Measurements from ENCODE around the gene FAM120C. TPM values are rescaled to one million over a fixed set of nuclear protein-coding genes. Genes with fewer than 3 reads are reported as not detected.
A peak's percentile ranks its signal among the peaks of the same experiment; 100 is the strongest.

Gene FAM120C
- total and polyA plus RNA-seq, 7 experiments from 2014 or later = 8.0 to 24.7 (median 15.1) TPM

DNA sequence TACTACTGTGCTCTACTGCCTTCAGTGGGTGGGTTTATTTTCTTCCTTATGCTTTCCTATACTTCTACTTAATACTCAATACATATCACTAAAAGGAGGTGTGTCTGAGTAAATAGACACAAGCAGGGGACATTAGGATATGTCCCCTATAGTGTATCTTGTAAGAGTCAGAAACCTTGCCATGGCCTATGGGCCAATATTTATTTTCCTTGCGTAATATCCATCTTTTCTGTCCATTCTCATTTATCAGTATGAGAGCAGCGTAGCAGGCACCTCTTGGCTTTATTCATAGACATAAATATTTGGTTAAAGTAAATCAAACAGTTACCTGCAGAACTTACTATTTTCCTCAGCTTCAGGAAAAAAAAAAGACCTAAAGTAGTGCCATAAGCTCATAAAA is 92.2 kb downstream of the FAM120C start:
- POLR2A ChIA-PET = no interaction called here
- Mint-ChIP-seq H3K36me3 (peaks cover 0 to 7% (median 2%) of the 10 kb centered on the region in 5 donors), H3K4me1 (no peaks in the 10 kb centered on the region)

GRCh38 chrX:54089191-54089590 is 93.9 kb downstream of the FAM120C start:
- DNase-seq = no peak
- Histone ChIP-seq H3K27ac (ENCODE audit: low read depth, low read length) (no peak overlapping the region), H3K4me1 (ENCODE audit: control insufficient read depth in 2 of 2, insufficient read depth in 2 of 2, low read length in 2 of 2) (no peaks in the 10 kb centered on the region), H3K27me3 (ENCODE audit: control insufficient read depth in 2 of 2, insufficient read depth in 2 of 2, low read length in 2 of 2) (no peaks in the 10 kb centered on the region), H3K4me3 (ENCODE audit: low read length) (no peak overlapping the region), H3K36me3 (ENCODE audit: control insufficient read depth in 2 of 3, insufficient read depth in 3 of 3, low read length in 3 of 3) (peaks cover 0 to 3% (median 0%) of the 10 kb centered on the region in 3 experiments), H3K9me3 (ENCODE audit: control insufficient read depth in 2 of 3, low read length in 3 of 3) (no peaks in the 10 kb centered on the region)
- no peak overlapping the region for H3K4me3 Mint-ChIP-seq
- intact Hi-C loops (cut with micrococcal nuclease) = no loop called here
- H3K27ac Mint-ChIP-seq = no peak overlapping the region
- H3K9me3 Mint-ChIP-seq = peaks cover 0 to 2% (median 0%) of the 10 kb centered on the region in 11 donors
- no peaks in the 10 kb centered on the region for H3K4me1 Mint-ChIP-seq
- no peaks in the 10 kb centered on the region for H3K27me3 Mint-ChIP-seq
- POLR2A ChIA-PET = no interaction called here
- no peak for ATAC-seq
- CTCF ChIA-PET = no interaction called here
- H3K36me3 Mint-ChIP-seq = peaks cover 0 to 22% (median 2%) of the 10 kb centered on the region in 5 donors

More for the DNA sequence above, 92.2 kb downstream of the FAM120C start:
- Histone ChIP-seq H3K36me3 (ENCODE audit: control insufficient read depth in 2 of 3, insufficient read depth in 3 of 3, low read length in 3 of 3) (no peaks in the 10 kb centered on the region), H3K27me3 (ENCODE audit: control insufficient read depth in 2 of 2, insufficient read depth in 2 of 2, low read length in 2 of 2) (no peaks in the 10 kb centered on the region), H3K9me3 (ENCODE audit: control insufficient read depth in 2 of 3, low read length in 3 of 3) (no peaks in the 10 kb centered on the region), H3K4me3 (ENCODE audit: low read length) (no peak overlapping the region), H3K27ac (ENCODE audit: low read depth, low read length) (no peak overlapping the region), H3K4me1 (ENCODE audit: control insufficient read depth in 2 of 2, insufficient read depth in 2 of 2, low read length in 2 of 2) (no peaks in the 10 kb centered on the region)
- DNase-seq (no peak), ATAC-seq (no peak)
- intact Hi-C loops (cut with micrococcal nuclease) = no loop called here
- Mint-ChIP-seq H3K27ac (no peak overlapping the region), H3K9me3 (no peaks in the 10 kb centered on the region), H3K4me3 (no peak overlapping the region), H3K27me3 (no peaks in the 10 kb centered on the region)
- CTCF ChIA-PET = no interaction called here

GRCh38 chrX:54087661-54088060 is 95.4 kb downstream of the FAM120C start:
- DNase-seq (no peak), ATAC-seq (no peak)
- Histone ChIP-seq H3K27ac (ENCODE audit: low read depth, low read length) (no peak overlapping the region), H3K9me3 (ENCODE audit: control insufficient read depth in 2 of 3, low read length in 3 of 3) (no peaks in the 10 kb centered on the region), H3K36me3 (ENCODE audit: control insufficient read depth in 2 of 3, insufficient read depth in 3 of 3, low read length in 3 of 3) (peaks cover 0 to 5% (median 0%) of the 10 kb centered on the region in 3 experiments), H3K27me3 (ENCODE audit: control insufficient read depth in 2 of 2, insufficient read depth in 2 of 2, low read length in 2 of 2) (no peaks in the 10 kb centered on the region), H3K4me1 (ENCODE audit: control insufficient read depth in 2 of 2, insufficient read depth in 2 of 2, low read length in 2 of 2) (no peaks in the 10 kb centered on the region), H3K4me3 (ENCODE audit: low read length) (no peak overlapping the region)
- peaks cover 0 to 22% (median 2%) of the 10 kb centered on the region in 5 donors for H3K36me3 Mint-ChIP-seq
- peaks cover 0 to 2% (median 0%) of the 10 kb centered on the region in 11 donors for H3K9me3 Mint-ChIP-seq
- no peaks in the 10 kb centered on the region for H3K4me1 Mint-ChIP-seq
- intact Hi-C loops (cut with micrococcal nuclease) = no loop called here
- H3K27me3 Mint-ChIP-seq = no peaks in the 10 kb centered on the region
- ChIA-PET POLR2A (no interaction called here), CTCF (interaction anchor here (0.7 kb wide), 1 partner anchor 40 kb away, joined by 4 read pairs; no protein-coding TSS in a partner anchor)
- no peak overlapping the region for H3K4me3 Mint-ChIP-seq
- H3K27ac Mint-ChIP-seq = peak overlapping the region in 2 of 9 donors; percentile 0 to 51

- Mint-ChIP-seq H3K27me3 (no peaks in the 10 kb centered on the region), H3K36me3 (peaks cover 0 to 22% (median 2%) of the 10 kb centered on the region in 5 donors), H3K9me3 (peaks cover 0 to 2% (median 0%) of the 10 kb centered on the region in 11 donors), H3K27ac (no peak overlapping the region), H3K4me3 (no peak overlapping the region), H3K4me1 (no peaks in the 10 kb centered on the region)
- DNase-seq (no peak), ATAC-seq (no peak)
- Histone ChIP-seq H3K27ac (ENCODE audit: low read depth, low read length) (no peak overlapping the region), H3K4me1 (ENCODE audit: control insufficient read depth in 2 of 2, insufficient read depth in 2 of 2, low read length in 2 of 2) (no peaks in the 10 kb centered on the region), H3K27me3 (ENCODE audit: control insufficient read depth in 2 of 2, insufficient read depth in 2 of 2, low read length in 2 of 2) (no peaks in the 10 kb centered on the region), H3K4me3 (ENCODE audit: low read length) (no peak overlapping the region), H3K9me3 (ENCODE audit: control insufficient read depth in 2 of 3, low read length in 3 of 3) (no peaks in the 10 kb centered on the region), H3K36me3 (ENCODE audit: control insufficient read depth in 2 of 3, insufficient read depth in 3 of 3, low read length in 3 of 3) (peaks cover 0 to 5% (median 0%) of the 10 kb centered on the region in 3 experiments)
- POLR2A ChIA-PET = no interaction called here
- intact Hi-C loops (cut with micrococcal nuclease) = no loop called here
- CTCF ChIA-PET = no interaction called here
Measured at GRCh38 chrX:54085666-54086065, 97.4 kb downstream of the FAM120C start.

- CTCF ChIA-PET = no interaction called here
- intact Hi-C loops (cut with micrococcal nuclease) = no loop called here
- H3K27ac Mint-ChIP-seq = no peak overlapping the region
- H3K4me1 ChIP-seq (ENCODE audit: control insufficient read depth in 2 of 2, insufficient read depth in 2 of 2, low read length in 2 of 2) = no peaks in the 10 kb centered on the region
- H3K9me3 ChIP-seq (ENCODE audit: control insufficient read depth in 2 of 3, low read length in 3 of 3) = no peaks in the 10 kb centered on the region
- peaks cover 0 to 22% (median 3%) of the 10 kb centered on the region in 5 donors for H3K36me3 Mint-ChIP-seq
- H3K9me3 Mint-ChIP-seq = no peaks in the 10 kb centered on the region
- H3K4me3 ChIP-seq (ENCODE audit: low read length) = no peak overlapping the region
- H3K4me3 Mint-ChIP-seq = no peak overlapping the region
- H3K36me3 ChIP-seq (ENCODE audit: control insufficient read depth in 2 of 3, insufficient read depth in 3 of 3, low read length in 3 of 3) = peaks cover 0 to 3% (median 0%) of the 10 kb centered on the region in 3 experiments
- DNase-seq (no peak), ATAC-seq (no peak)
- H3K27ac ChIP-seq (ENCODE audit: low read depth, low read length) = no peak overlapping the region
- no peaks in the 10 kb centered on the region for H3K4me1 Mint-ChIP-seq
- POLR2A ChIA-PET = no interaction called here
- H3K27me3 Mint-ChIP-seq = no peaks in the 10 kb centered on the region
- H3K27me3 ChIP-seq (ENCODE audit: control insufficient read depth in 2 of 2, insufficient read depth in 2 of 2, low read length in 2 of 2) = no peaks in the 10 kb centered on the region
Measured at GRCh38 chrX:54076903-54077302, 106.2 kb downstream of the FAM120C start.

- no peaks in the 10 kb centered on the region for H3K4me1 Mint-ChIP-seq
- Histone ChIP-seq H3K27ac (ENCODE audit: low read depth, low read length) (no peak overlapping the region), H3K4me3 (ENCODE audit: low read length) (no peak overlapping the region), H3K4me1 (ENCODE audit: control insufficient read depth in 2 of 2, insufficient read depth in 2 of 2, low read length in 2 of 2) (no peaks in the 10 kb centered on the region), H3K36me3 (ENCODE audit: control insufficient read depth in 2 of 3, insufficient read depth in 3 of 3, low read length in 3 of 3) (peaks cover 0 to 1% (median 0%) of the 10 kb centered on the region in 3 experiments), H3K27me3 (ENCODE audit: control insufficient read depth in 2 of 2, insufficient read depth in 2 of 2, low read length in 2 of 2) (no peaks in the 10 kb centered on the region), H3K9me3 (ENCODE audit: control insufficient read depth in 2 of 3, low read length in 3 of 3) (no peaks in the 10 kb centered on the region)
- peaks cover 0 to 25% (median 0%) of the 10 kb centered on the region in 5 donors for H3K36me3 Mint-ChIP-seq
- no peak overlapping the region for H3K27ac Mint-ChIP-seq
- DNase-seq = no peak
- POLR2A ChIA-PET = no interaction called here
- no peak for ATAC-seq
- intact Hi-C loops (cut with micrococcal nuclease) = no loop called here
- CTCF ChIA-PET = no interaction called here
- no peak overlapping the region for H3K4me3 Mint-ChIP-seq
- no peaks in the 10 kb centered on the region for H3K27me3 Mint-ChIP-seq
- no peaks in the 10 kb centered on the region for H3K9me3 Mint-ChIP-seq
Measured at GRCh38 chrX:54074826-54075225, 108.2 kb downstream of the FAM120C start.

DNA sequence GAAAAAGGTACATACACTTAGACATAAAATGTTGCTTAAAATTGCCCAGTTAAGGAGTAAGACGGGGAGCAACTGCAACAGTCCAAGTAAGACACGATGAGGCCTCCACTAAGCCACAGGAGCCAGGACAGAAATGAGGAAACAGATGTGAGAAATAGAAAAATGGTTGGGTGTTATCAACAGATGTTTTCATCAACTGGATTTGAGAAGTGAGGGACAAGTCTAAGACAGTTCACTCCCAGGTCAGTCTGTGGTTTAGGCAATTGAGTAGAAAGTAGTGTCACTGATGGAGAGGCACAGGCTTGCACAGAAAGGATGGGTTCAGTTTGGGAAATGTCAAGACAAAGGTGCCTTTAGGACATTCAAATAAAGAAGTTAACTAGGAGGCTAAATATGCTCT is 115.3 kb downstream of the FAM120C start:
- Histone ChIP-seq H3K4me1 (ENCODE audit: control insufficient read depth in 2 of 2, insufficient read depth in 2 of 2, low read length in 2 of 2) (no peaks in the 10 kb centered on the region), H3K27me3 (ENCODE audit: control insufficient read depth in 2 of 2, insufficient read depth in 2 of 2, low read length in 2 of 2) (no peaks in the 10 kb centered on the region), H3K36me3 (ENCODE audit: control insufficient read depth in 2 of 3, insufficient read depth in 3 of 3, low read length in 3 of 3) (no peaks in the 10 kb centered on the region), H3K4me3 (ENCODE audit: low read length) (no peak overlapping the region), H3K9me3 (ENCODE audit: control insufficient read depth in 2 of 3, low read length in 3 of 3) (no peaks in the 10 kb centered on the region), H3K27ac (ENCODE audit: low read depth, low read length) (no peak overlapping the region)
- Mint-ChIP-seq H3K4me3 (no peak overlapping the region), H3K4me1 (peaks cover 0 to 6% (median 0%) of the 10 kb centered on the region in 7 donors), H3K9me3 (no peaks in the 10 kb centered on the region), H3K27me3 (no peaks in the 10 kb centered on the region), H3K27ac (no peak overlapping the region), H3K36me3 (peaks cover 0 to 8% (median 2%) of the 10 kb centered on the region in 5 donors)
- DNase-seq (no peak), ATAC-seq (no peak)
- ChIA-PET CTCF (no interaction called here), POLR2A (no interaction called here)
- intact Hi-C loops (cut with micrococcal nuclease) = no loop called here

Data from naive thymus-derived CD4-positive, alpha-beta T cell (primary cell).